Activated CD4-positive, alpha-beta T cell treated with anti-CD3 and anti-CD28 coated beads for 24 hours (primary cell): ENCODE measurements around the gene VWA5B2.

Source experiments
- DNase-seq, 2 donors: peaks; one replicate each; pipeline ENCODE4 v3.0.0-alpha.2; 2020; ENCODE audit warnings: low read depth in 2 of 2

Gene VWA5B2

DNA sequence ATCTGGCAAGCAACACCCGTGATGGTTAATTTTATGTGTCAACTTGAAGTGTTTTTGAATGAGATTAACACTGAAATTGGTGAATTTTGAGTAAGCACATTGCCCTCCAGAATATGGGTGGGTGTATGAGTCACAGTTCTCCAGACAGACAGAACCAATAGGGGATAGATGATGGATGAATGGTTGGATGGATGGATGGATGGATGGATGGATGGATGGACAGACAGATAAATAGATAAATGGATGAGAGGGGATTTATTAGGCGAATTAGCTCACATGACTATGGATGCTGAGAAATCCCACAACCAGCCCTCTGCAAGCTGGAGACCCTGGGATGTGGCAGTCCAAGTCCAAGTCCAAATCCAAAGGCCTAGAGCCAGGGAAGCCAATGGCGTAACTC, 5.4 kb upstream of the VWA5B2 start:
- DNase-seq: no peak

DNA sequence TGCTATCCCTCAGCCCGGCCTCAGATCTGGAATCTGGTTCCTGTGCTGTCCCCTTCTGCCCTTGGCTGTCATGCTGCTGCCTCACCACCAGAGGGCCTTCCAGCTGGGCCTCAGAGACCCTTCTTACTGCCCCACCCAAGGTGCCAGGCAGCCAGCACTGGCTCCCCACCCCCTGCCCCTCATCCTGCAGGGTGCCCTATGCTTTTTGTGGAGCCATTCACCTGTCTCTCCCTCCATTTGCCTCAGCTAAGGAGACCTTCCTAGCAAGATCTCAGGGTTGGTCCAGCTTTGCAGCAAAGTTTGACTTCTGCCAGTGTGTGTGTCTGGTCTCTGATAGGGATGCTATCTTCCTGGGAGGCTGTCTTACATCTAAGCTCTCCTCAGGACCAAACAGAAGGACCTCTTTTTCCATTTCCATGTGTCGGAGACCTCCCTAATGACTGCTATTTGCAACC, 1.9 kb upstream of the VWA5B2 start:
- DNase-seq: no peak

DNA sequence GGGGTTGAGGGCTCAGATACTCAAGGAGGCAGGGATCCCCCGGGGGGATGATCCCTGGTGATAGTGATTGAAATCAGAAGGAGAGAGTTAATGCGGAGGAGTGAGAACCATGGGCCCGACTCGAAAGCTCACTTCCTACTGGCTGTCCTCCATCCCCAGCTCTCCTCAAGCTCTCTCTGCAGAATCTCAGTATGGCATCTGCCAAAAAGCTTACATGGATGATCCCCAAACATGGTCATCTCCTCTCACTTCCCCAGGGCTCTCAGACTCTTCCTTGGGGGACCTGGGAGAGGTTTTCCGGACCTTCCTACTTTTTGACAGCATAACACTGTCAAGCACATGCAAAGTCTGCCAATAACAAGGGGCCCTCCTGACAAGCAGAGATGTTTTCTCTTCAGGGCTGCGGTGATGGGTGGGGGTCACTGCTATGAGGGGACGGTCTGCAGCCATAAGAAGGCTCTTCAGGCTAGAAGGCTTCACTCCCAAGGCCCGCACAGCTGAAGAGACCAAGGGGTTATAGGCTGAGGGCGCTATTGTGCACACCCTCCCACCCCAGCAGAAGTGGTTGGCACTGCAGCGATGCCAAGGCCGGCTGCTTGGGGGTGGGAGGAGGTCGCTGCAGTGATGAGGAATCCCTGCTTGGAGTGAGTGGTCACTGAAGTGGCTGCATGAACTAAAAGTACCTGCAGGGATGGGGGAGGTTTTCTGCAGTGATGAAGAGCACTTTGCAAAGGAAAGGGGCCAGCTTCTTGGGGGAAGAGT, 828 bp upstream of the VWA5B2 start:
- DNase-seq: no peak

DNA sequence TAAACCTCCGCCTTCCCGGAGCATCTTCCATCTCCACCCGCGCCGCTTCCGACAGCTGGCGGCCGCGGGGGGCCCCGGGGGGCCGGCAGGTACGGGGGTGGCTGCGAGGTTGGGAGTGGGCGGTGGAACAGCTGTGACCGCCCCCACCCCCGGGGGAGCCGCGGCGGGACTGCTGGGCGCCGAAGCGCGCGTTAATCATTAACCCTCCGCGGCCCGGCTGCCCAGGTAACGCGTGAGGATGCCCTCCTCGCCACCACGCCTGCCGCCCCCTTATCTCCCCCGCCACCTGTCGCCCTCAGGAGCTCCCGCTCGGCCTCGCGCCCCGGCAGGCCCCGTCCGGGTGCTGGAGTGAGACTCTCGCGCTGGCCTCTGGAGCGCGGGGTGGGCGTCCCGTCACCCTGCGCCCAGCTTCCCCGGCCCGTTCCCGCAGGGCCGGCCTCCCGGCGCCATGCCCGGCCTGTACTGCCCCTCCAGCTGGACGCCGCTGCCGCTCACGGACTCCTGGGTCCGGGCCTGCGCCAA, 757 bp downstream of the VWA5B2 start:
- no peak for DNase-seq

DNA sequence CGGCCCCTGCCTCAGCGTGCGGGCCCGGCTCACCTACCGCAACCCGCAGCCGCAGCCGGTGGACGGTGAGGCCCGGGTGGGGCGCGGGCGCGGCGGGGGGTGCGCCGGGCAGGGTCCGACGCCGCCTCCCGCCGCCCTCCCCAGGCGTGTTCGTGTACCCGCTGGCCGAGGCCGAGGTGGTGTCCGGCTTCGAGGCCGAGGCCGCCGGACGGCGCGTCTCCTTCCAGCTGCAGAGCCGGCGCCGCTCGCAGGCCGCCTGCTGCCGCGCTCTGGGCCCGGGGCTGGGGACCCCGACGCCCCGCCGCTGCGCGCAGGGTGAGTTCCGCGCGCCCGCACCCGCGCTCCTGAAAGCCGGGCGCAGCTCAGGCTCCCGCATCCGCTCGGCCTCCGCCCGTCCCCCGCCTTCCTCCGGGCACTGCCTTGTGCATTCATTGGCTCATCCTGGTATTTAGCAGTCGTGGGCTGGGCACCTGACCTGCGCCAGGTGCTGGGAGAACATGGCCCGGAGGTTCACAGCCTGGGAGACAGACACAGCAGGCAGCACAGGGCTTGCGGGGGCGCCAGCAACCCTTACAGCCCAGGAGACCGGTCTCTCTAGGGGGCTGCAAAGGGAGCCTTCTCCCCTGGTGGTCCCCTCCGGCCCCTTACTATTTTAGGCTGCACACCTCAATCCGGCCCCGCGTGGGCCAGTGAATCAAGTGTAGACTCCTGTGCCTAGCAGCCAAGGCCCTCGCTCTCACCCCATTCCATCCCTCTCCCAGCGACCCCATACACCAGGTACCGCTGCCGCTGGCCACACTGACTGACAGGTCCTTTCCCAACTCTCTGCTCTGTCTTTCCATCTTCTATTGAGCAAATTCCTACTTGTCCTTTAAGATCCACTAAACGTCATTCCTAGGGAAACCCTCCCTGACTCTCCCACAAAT, 1.5 kb downstream of the VWA5B2 start:
- no peak for DNase-seq

DNA sequence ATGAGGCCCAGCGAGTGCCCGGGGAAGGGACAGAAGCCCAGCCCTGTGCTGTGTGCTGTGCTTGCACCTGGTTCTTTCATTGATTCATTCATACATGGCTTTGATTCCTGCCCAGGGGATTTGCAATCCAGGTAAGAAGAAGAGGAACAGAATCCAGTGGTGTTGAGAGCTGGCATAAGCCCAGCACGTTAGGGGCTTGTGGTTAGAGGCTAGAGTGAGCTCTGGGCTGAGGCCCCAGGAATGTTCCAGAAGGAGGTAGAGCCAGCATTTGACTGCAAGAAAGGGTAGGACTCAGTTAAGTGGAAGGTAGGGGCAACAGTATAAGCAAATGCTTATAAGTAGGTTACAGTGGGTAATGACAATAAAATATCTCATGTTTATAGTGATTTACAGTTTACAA, 2.3 kb downstream of the VWA5B2 start:
- no peak for DNase-seq

DNA sequence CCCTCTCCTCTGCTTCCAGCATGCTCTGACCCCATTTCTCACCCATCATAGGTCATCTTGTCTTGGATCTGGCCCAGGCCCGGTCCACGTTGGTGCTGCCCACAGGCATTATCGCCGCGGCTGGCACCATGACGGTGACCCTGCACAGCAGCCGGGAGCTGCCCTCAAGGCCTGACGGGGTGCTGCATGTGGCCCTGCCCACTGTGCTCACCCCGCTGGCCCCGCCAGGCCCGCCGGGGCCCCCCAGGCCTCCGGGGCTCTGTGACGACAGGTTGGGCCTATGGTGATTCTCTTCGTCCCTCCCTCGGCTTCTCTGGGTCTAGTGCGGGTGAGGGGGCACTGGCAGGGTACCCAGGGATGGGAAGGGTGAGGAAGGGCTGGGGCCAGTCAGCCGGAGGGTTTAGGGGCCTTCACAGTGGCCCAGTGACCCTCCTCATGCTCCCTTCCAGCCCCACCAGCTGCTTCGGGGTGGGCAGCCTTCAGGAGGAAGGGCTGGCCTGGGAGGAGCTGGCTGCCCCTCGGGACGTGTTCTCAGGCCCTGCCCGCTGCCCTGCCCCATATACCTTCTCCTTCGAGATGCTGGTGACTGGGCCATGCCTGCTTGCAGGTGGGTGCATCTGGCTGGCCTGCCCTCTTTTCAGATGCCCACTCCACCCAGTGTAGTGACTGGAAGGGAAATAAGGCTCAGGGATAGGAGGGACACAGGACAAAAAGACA, 3.9 kb downstream of the VWA5B2 start:
- no peak for DNase-seq

DNA sequence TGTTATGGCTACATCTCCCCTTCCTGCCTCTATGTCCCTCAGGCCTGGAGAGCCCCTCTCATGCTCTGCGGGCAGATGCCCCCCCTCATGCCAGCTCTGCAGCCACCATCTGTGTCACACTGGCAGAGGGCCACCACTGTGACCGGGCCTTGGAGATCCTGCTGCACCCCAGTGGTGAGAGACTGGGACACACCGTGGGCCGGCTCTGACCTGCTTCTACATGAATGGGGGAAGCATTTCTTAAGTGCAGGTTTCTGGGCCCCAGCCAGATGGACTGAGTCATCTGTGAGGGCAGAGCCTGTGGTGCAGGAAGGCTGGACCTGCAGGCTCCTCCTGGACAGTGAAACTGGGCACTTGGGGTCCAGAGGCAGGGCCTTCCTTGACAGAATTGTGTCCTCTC, 4.8 kb downstream of the VWA5B2 start:
- no peak for DNase-seq

DNA sequence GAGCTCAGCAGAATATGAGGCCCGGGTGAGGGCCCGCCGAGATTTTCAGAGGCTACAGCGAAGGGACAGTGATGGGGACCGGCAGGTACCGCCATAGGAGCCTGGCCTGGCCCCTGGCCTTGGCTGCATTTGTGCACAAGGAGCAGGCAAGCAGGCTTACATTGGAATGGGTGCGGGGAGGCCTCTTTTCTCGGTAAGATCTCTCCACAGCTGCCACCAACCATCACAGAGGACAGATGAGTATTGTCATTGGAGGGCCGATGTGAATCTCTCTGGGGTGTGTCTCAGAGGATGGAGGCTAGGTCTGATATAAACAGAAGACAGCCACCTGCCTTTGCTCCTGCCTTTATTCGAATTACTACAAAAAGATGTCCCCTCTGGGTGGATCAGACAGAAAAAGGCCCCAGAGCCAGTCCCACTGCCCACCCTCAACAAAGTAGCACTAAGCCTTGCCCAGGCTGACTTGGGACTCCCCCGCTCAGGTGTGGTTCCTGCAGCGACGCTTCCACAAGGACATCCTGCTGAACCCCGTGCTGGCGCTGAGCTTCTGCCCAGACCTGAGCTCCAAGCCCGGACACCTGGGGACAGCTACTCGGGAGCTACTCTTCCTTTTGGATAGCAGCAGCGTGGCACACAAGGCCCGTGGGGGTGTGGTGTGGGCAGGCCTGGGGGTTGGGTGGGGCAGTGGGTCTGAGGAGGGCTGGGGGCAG, 5.4 kb downstream of the VWA5B2 start:
- no peak for DNase-seq

DNA sequence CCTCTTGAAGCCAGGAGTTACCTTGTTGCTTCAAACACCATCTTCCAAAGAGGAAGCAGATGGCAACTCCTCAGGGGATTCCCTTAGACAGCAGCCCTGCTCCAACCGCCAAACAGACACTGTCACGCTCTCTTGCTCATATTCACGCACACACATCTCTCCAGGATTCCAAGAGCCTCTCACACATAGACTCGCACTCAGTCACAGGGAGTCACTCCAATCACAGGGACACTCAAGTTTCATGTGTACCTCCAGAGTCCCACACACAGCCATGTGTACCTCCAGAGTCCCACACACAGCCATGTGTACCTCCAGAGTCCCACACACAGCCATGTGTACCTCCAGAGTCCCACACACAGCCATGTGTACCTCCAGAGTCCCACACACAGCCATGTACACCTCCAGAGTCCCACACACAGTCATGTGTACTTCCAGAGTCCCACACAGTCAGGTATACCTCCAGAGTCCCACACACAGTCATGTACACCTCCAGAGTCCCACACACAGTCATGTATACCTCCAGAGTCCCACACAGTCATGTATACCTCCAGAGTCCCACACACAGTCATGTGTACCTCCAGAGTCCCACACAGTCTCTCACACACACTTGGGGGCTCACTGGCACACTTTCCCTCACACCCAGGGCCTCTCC, 6.1 kb downstream of the VWA5B2 start:
- no peak for DNase-seq

DNA sequence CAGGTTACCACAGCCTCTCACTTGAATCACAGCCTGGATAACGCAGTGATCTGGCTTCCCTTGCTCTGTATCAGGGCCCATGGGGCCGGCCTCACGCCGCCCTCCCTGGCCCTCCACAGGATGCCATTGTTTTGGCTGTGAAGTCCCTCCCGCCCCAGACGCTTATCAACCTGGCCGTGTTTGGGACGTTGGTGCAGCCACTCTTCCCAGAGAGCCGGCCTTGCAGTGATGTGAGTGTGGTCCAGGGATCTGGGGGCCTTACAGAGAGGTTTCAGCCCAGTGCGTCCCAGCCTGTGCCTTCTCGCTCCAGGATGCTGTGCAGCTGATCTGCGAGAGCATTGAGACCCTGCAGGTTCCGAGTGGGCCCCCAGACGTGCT, 6.6 kb downstream of the VWA5B2 start:
- no peak for DNase-seq

DNA sequence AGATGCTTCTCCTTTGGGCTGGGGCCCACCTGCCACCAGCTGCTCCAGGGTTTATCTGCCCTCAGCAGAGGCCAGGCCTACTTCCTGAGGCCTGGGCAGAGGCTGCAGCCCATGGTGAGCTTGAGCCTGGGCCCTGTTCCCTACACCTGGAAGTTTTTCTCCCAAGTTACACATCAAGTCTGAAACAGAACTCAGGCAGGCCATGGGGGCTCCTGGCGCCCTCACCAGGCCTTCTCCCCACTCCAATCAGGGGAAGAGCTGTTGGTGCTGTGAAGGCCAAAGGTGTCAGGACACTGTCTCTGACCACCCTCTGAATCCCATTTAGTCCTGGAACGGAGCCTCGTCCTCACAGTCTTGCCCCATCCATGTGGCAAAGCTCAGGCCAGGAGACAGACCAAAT, 7.3 kb downstream of the VWA5B2 start:
- DNase-seq: no peak

DNA sequence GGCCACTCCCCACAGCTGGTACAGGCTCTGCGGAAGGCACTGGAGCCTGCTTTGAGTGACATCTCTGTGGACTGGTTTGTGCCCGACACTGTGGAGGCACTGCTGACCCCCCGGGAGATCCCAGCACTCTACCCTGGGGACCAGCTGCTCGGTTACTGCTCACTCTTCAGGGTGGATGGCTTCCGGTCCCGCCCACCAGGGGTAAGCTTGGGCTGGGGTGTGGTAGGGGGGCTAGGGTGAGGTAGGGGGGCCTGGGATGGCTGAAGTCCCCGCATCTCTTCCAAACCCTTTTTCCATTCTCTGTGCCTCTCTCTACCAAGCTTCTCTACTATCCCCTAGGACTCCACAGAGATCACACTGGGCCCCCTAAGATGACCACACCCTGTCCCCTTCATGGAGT, 7.8 kb downstream of the VWA5B2 start:
- DNase-seq: no peak

DNA sequence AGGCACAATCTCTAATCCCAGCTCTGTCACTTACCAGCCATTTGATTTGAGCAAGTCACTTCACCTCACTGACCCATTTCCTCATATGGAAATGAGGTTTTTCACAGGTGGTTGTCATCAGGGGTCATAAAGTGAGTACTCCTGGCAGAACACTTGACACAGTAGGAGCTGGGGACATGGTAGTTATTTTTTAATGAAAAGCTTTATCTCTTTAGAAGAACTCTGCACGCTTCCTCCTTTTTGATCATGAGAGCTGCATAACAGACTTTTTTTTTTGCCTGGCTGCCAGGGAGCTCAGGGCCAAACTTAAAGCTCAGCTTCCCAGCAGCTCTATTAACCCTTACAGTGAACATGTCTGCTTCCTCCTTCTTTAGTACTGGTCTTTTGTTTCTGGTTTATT, 8.4 kb downstream of the VWA5B2 start:
- DNase-seq: no peak

DNA sequence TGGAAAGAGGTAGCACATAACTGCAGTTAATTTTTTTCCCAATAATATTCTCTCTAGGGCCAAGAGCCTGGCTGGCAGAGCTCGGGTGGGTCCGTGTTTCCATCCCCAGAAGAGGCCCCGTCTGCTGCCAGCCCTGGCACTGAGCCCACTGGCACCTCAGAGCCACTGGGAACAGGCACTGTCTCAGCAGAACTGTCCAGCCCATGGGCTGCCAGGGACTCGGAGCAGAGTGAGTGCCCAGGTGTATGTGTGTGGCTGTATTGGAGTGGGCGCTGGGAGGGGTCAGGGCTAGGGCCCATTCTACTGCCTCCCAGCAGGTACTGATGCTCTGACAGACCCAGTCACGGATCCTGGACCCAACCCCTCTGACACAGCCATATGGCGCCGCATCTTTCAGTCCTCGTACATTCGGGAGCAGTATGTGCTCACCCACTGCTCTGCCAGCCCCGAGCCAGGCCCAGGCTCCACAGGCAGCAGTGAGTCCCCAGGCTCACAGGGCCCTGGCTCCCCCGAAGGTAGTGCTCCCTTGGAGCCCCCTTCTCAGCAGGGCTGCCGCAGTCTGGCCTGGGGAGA, 8.9 kb downstream of the VWA5B2 start:
- no peak for DNase-seq

DNA sequence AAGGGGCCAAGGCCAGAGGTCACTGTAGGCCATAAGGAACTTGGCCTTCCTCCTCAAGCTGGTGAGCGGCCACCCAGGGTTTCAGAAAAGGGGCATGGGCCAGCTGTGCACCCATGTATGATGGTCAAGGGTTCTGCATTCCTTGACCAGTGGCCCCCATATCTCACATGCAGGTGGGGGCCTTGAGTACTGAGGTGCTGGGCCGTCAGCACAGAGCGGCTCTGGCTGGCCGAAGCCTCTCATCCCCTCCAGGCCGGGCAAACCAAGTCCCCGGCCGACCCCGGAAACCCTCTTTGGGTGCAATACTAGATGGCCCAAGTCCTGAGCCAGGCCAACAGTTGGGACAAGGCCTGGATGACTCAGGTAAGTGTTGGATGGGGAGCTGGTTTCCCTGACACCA, 9.8 kb downstream of the VWA5B2 start:
- DNase-seq: no peak

DNA sequence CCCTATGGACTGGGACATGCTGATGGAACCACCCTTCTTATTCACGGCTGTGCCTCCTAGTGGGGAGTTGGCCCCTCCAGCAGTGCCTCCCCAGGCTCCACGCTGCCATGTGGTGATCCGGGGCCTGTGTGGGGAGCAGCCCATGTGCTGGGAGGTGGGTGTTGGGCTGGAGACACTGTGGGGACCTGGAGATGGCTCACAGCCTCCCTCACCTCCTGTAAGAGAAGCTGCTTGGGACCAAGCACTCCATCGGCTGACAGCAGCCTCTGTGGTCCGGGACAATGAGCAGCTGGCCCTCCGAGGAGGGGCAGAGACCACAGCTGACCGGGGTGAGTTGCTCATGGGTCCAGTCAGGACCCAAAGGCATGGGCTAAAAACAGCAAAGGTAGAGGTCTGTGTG, 10.3 kb downstream of the VWA5B2 start:
- no peak for DNase-seq

DNA sequence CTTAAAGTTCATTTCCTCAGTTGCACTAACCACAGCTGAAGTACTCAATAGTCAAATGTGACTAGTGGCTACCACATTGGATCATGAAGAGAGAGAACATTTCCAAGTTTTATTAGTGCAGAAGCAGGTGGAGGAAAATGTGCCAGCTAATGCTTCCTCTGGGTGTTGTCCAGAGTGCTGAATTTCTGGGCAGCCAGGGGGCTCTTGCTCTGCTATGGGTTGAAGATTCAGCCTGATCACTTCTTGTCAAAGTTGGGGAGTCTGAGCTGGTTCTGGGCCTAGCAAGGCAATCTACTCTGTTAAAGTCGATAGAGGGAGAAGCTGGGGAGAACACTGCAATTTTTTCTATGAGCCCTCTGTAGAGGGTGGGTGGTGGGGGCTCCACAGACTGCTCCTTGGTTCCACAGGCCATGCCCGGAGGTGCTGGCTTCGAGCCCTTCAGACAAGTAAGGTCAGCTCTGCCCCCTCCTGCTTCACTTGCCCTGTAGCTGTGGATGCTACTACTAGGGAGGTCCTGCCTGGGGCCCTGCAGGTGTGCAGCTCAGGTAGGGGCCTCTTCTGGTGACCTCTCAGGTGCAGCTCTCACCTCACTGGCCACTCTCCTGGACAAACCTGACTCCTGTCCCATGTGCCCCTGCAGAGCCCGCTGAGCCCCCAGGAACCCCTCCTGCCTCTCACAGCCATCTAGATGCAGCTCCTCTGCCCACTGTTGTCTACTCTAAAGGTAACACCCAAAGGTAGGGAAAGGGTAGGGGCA, 11.2 kb downstream of the VWA5B2 start:
- DNase-seq: no peak

DNA sequence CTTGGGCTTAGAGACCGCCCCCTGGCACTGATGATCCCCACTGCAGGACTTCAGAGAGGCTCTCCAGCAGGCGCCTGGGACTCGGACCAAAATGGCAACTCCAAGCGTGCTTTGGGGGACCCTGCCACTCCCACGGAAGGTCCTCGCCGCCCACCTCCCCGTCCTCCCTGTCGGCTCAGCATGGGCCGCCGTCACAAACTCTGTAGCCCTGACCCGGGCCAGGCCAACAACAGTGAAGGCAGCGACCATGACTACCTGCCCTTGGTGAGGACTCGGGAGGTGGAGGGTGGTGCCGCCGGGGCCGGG, 11.7 kb downstream of the VWA5B2 start:
- DNase-seq: no peak
